Dermis blood vessel endothelial cell (primary cell): ENCODE measurements around the gene GPR22. TPM values are rescaled to one million over a fixed set of nuclear protein-coding genes. Genes with fewer than 3 reads are reported as not detected.

Experiments used
- DNase-seq: peaks from one replicate; pipeline ENCODE4 v3.0.0; 2010
- total RNA-seq: library from RNA; depleted of rRNA; stranded (reverse); fragments of >200 nt; gene quantifications from 2 replicates; pipeline ENCODE4 v1.2.3, GENCODE V29; 2014

GPR22 gene, protein sequence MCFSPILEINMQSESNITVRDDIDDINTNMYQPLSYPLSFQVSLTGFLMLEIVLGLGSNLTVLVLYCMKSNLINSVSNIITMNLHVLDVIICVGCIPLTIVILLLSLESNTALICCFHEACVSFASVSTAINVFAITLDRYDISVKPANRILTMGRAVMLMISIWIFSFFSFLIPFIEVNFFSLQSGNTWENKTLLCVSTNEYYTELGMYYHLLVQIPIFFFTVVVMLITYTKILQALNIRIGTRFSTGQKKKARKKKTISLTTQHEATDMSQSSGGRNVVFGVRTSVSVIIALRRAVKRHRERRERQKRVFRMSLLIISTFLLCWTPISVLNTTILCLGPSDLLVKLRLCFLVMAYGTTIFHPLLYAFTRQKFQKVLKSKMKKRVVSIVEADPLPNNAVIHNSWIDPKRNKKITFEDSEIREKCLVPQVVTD
- total RNA-seq, result 0.17 TPM in 1 of 2 replicates, not detected in the other

DNA sequence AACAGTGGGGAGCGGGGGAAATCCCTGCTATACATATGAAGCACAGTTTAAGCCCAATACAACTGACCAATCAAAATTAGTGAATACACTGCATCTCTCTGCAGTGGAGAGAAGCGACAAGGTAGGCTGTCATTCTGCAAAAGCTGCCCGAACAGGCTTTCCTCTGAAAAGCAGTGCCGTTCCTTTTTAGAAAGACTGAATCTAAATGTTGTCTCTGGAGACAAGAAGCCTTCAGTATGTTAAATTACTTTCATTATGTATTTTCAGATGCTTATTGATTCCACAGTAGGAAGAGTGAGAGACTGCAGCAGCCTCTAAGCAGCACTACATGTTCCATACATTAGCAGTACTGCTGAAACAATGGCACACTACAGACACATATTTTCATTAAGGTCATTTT, at the start of gene GPR22:
Gene GPR22 (plus strand): TSS at position 129 of the 400 bp plus-strand sequence. CDS start 4,004 bp downstream, outside the sequence.
- DNase-seq, result no peak

DNA sequence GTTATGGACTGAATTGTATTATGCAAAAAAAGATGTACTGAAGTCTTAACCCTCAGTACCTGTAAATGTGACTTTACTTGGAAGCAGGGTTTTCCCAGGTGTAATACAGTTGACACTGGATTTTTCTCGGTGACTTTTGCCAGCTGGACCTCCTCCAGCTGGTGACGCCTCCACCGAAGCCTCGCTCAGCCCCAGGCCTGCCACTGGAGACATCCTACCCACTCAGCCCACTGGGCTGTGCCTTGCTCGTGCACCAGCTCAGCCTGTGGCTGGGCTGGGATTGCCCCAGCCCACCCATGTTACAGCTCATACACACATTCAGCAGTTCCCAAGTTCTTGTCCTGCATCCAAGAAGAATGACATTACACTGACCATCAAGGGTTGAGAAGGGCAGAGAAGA, 42.4 kb upstream of the GPR22 start:
- no peak for DNase-seq

DNA sequence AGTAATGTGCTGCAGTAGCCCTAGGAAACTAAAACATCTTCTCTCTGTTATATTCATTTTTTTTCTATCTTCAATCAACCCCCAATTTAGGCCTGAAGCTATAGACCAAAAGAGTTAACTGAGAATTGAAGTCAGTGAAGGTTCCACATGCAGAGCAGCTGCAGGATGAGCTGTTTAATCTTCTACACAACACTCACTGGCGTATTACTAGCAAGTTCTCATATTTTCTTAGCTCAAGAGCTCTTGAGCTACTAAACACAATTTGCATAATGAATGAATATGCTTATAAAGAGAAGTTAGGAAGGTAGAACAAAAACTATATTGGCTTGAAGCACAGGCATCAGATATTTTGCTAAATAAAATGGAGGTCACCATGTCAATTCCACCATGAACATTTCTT, 41.2 kb upstream of the GPR22 start:
- DNase-seq, result no peak

- DNase-seq, result no peak
These were observed 39.8 kb upstream of the GPR22 start for GRCh38 chr7:107430057-107430456.

DNA sequence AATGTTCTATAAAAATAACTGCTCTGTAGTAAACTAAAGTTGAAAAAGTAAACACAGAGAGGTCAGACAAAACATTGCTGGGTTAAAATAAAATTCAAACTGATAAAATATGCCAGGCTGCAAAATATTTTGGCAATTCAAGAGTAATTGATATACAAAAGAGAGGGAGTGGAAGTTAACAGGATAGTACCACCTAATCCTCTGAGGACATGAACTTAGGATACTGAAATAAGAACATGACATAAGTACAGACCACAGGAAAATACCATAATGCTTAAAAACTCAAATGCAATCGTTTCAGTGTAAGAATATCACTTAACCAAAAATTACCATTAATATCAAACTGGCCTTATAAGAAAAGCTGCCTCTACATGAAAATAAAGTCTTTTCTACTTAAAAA, 37.6 kb upstream of the GPR22 start:
- no peak for DNase-seq

- DNase-seq, result no peak
These were observed 34.1 kb upstream of the GPR22 start for GRCh38 chr7:107435749-107436148.

- DNase-seq, result no peak
These were observed 30.8 kb upstream of the GPR22 start for GRCh38 chr7:107439025-107439424.

DNA sequence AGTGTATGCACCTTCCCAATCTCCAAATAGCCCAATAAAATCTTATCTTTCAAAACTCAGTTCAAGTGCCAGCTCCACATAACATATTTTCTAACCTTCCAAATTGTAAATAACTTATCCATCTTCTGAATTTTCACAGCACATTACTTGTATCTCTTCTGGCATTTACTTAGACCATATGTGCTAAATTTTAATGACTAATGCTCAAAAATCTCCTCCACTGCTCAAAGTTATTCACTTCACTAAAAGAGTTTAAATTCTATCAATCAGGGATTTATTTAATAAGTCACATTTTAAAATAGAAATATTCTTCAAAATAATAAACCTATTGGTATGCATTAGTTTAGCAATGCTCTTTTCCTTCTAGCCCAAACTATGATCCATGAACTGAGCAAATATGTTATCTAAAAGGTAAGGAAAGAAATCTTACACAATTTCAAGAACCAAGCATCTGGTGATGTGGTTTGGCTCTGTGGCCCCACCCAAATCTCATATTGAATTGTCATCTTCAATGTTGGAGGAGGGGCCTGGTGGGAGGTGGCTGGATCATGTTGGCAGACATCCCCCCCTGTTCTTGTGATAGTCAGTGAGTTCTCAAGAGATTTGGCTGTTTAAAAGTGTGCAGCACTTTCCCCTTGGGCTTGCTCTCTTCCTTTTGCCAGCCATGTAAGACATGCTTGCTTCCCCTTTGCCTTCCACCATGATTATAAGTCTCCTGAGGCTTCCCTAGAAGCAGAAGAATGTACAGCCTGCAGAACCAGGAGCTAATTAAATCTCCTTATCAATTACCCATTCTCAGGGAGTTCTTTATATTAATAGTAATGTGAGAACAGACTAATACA, 28.1 kb upstream of the GPR22 start:
- DNase-seq, result no peak

DNA sequence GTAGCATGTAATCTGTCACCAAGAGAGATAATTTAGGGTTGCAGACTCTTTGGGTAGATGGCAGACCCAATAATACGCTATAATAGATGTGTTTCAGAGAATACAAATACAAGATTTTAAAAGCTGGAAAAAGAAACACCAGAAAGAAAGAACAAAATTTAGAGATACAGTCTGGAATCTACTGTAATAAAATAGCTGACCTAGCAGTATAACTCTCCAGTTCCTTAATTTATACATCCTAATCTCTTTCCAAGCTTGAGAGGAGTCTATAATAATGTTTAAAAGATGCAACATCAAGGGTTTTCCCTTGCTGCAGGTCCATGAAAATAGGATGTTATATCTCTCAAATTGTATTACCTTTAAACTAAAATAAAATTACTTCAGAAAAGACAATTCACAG, 27.2 kb upstream of the GPR22 start:
- DNase-seq, result no peak

GRCh38 chr7:107446531-107446930, 23.3 kb upstream of the GPR22 start:
- no peak for DNase-seq

GRCh38 chr7:107446988-107447387, 22.9 kb upstream of the GPR22 start:
- no peak for DNase-seq

GRCh38 chr7:107450970-107451369, 18.9 kb upstream of the GPR22 start:
- DNase-seq, result no peak

- DNase-seq, result no peak
These were observed 16.5 kb upstream of the GPR22 start for GRCh38 chr7:107453388-107453787.

DNA sequence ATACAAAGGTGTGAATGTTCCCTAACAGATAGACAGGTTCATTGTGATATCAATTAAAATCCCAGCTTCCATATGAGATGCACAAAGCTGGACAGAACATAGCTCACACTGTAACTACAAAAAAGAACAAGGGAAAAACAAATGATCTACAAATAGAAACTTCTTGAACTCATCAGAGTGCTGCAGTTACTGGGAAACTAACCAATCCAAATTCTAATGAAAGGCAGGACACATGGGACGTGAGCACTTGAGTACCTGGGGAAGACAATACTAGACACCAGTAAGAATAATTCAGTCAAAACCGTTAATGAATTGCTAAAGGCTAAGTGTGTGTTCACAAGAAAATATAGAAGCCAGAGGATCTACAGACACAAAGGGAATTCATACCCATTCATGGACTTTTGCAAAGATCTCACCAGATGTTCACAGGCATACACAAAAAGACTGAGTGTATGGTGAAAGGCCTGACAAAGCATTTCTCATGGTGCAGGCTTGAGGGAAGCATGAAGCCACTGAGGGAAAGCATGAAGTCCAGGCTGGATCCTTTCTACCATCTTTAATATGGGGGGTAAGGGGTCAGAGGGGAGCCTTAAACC, 7.8 kb upstream of the GPR22 start:
- no peak for DNase-seq

GRCh38 chr7:107463139-107464078, 6.4 kb upstream of the GPR22 start:
- DNase-seq, result peak; percentile 82

DNA sequence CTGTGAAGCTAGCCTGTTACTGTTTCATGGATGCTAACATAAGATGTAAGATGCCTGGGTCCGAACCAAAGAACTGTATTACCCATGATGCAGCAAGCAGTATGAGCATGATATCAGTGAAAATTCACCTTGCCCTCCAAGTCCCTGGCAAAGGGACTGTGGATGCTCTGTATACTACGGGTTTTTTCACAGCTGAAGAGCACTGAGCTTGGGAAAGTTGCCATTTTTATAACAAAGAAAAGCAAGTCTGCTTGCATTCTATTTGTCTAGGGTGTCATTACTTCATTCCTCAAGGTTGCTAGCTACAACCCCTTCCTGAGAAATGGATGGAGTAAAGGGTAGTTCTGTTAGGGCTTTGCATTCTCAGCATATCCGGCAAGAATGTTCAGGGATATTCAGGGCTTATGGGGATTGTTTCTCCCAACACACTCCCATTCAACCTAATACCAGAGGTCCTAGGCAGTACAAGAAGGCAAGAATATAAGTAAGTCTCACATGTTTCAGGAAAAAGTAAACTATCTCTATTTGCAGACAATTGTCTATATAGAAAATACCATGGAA, 5.1 kb upstream of the GPR22 start:
- no peak for DNase-seq

DNA sequence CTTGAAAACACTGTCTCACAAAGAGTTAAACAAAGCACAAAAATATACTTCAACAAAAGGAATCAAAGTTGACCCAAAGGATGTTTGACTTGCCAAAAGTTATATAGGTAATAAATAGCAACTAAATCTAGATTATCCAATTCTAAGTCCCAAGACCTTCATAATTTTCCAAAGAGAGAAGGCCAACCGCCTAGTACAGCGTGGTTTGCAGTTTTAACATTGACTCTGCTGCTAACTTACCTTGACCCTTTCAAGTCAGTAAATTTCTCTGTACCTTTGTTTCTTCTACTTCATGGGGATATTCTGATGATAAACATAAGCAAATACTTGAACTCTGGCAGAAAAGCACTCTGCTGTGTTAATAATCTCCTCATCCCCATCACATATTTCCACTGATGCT, 1.9 kb upstream of the GPR22 start:
- no peak for DNase-seq

DNA sequence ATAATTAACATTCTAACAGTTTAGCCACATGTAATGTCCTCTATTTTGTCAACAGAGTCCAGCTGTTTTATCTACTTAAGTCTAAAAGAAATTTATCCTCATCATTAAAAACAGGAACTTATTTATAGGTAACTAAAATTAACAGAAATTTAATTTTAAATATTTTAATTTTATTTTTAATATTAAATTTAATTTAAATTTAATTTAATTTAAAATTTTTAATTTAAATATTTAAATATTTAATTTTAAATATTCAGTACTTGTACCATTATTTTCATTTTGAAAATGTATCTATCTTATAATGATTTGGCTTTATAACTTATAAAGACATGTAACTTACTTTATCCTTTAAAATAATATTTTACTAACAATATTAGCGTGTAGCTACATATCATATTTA, 1.0 kb upstream of the GPR22 start:
- DNase-seq, result no peak

DNA sequence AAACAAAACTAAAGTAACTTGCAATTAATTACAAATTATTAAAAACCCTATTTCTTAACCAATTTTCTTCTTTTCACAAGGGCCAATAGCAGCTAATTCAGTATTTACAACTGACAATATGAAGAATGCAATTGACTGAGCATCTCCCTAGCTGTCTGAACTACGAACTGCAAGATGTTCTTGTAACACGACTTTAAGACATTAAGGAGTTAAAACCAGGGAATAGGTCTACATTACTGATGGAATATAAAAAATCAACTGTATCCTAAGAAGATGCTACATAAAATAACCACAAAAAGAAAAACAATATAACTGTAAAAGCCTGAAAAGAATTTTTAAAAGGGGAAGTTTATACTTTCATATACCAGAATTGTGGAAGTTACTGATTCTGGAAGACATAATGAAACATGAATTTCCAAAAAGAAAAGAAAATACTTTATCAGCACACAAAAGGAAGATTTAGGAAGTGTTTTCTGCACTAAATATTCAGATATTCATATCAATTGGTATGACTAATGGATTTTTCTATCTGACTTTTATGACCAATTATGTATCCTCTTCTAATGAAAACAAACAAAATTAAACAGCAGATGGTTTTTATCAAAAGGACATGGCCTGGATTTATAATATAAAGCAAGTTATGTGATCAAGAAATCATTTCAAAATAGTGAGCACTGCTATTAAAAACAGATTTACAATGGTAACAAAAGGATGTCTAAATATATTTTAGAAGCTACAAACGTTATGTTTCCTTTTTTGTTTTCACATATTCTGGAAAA, 1.6 kb downstream of the GPR22 start:
- DNase-seq, result no peak

DNA sequence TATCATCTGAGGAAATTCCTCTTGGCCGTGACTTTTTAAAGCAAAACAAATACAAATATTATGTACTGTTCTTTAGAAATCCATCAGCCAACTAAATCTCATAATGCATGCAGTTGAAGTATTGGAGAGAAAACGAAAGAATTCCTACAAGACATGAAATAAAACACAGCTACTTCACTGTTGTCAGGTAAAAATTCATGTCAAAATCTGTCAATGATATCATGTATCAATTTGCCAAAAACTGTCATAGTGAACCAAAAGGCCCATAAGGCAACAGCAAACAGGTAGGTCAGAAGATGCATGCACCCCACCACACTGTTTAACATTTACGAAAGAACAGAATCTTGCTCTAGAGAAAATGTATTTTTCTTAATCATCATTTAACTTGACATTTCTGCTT, 2.3 kb downstream of the GPR22 start:
- DNase-seq, result no peak

DNA sequence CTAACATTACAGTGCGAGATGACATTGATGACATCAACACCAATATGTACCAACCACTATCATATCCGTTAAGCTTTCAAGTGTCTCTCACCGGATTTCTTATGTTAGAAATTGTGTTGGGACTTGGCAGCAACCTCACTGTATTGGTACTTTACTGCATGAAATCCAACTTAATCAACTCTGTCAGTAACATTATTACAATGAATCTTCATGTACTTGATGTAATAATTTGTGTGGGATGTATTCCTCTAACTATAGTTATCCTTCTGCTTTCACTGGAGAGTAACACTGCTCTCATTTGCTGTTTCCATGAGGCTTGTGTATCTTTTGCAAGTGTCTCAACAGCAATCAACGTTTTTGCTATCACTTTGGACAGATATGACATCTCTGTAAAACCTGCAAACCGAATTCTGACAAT, 4.3 kb downstream of the GPR22 start:
- no peak for DNase-seq
